Activated CD8-positive, alpha-beta T cell treated with anti-CD3 and anti-CD28 coated beads, Interleukin-2, amount 10 ng/mL, durations not matched to agents 7 days and 5 days (primary cell): ENCODE measurements around the gene IRS1. TPM values are rescaled to one million over a fixed set of nuclear protein-coding genes. Genes with fewer than 3 reads are reported as not detected.
A peak's percentile ranks its signal among the peaks of the same experiment; 100 is the strongest.

Source experiments
- ATAC-seq: fragments of 150-1000 bp; cut with Tn5 transposase; one replicate; pipeline ENCODE4 v1.10.0; 2021; ENCODE audit warnings: moderate library complexity
- CTCF ChIA-PET: fragments of 350-600 bp; sonication (Branson Sonifier 250); formaldehyde crosslinking; loops from one replicate; lab custom pipeline; 2021; ENCODE audit warnings: antibody characterized with exemption; lab: Charles Lee
- POLR2A ChIA-PET: fragments of 350-600 bp; sonication (Branson Sonifier 250); formaldehyde crosslinking; loops from one replicate; lab custom pipeline; 2021; ENCODE audit warnings: antibody characterized with exemption; lab: Charles Lee
- DNase-seq: peaks from one replicate; pipeline ENCODE4 v3.0.0-alpha.2; 2020
- H3K27ac Mint-ChIP-seq: one replicate; pipeline ENCODE4 v1.8.0; 2021; ENCODE audit warnings: mild to moderate bottlenecking, mixed read lengths
- H3K27me3 Mint-ChIP-seq: one replicate; pipeline ENCODE4 v1.8.0; 2021; ENCODE audit warnings: low read depth, mixed read lengths
- H3K36me3 Mint-ChIP-seq: one replicate; pipeline ENCODE4 v1.8.0; 2021; ENCODE audit warnings: low read depth, mixed read lengths
- H3K4me1 Mint-ChIP-seq: one replicate; pipeline ENCODE4 v1.8.0; 2021; ENCODE audit warnings: low read depth, mixed read lengths
- H3K4me3 Mint-ChIP-seq: one replicate; pipeline ENCODE4 v1.8.0; 2021; ENCODE audit warnings: mild to moderate bottlenecking, mixed read lengths
- H3K9me3 Mint-ChIP-seq: one replicate; pipeline ENCODE4 v1.8.0; 2022; ENCODE audit warnings: mixed read lengths; ENCODE audit not compliant: insufficient read depth
- total RNA-seq, 2 experiments: library from RNA; stranded (reverse); gene quantifications; one replicate each; pipeline ENCODE4 v1.2.3, GENCODE V29; 2021

The IRS1 gene
- total RNA-seq, 2 experiments from 2014 or later: 7.3 to 9.6 TPM

DNA sequence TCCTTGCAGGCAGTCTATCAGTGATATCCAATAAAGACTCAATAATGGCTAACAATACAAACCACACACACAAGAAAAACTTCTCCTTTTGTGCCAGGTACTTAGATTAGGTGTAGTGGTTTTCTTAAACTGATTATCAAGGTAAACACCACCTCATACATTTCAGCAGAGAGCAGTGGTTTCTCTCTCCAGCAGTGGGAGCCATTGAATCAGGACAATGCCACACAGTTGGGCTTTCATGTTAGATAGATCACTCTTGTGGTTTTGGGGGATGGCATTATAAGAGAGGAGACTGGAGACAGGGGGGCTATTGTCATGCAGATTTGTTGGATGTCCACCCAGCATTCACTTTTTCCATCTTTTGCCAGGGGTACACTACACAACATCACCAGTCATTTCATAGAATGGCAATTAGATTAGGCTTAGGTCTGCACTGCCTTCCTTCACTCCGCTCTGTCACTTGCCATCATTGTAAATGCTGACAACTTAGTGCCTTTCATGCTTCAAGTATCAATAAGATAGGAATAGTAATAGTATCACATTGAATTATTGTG is 13.6 kb upstream of the IRS1 start:
- Mint-ChIP-seq H3K27ac (no peak overlapping the region), H3K36me3 (no peaks in the 10 kb centered on the region), H3K27me3 (peaks cover 20% of the 10 kb centered on the region), H3K9me3 (no peaks in the 10 kb centered on the region), H3K4me3 (no peak overlapping the region), H3K4me1 (no peaks in the 10 kb centered on the region)
- no peak for DNase-seq
- ChIA-PET POLR2A (no interaction called here), CTCF (no interaction called here)
- ATAC-seq: no peak

DNA sequence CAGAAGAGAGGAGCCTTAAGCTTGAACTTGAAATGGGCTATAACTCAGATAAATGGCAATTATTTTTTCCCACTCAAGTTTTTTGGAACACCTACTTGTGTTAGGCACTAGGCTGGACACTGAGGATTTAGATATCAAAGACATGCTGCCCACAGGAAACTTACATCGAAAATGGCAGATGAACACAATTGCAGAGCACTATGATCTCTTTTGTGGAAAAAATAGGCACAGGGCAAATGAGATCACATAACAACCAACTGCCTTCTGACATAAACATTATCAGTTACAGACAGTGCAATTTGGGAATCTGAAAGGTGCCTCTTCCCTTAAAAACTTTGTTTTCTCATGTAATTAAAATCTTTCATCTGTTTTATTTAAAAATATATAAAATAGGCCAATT is 3.8 kb upstream of the IRS1 start:
- ChIA-PET POLR2A (interaction anchor here (1.9 kb wide), 1 partner anchor 32 kb away, joined by 11 read pairs; no protein-coding TSS in a partner anchor), CTCF (interaction anchor here (0.6 to 4.3 kb wide), 21 partner anchors 8 to 1138 kb away, joined by 3 to 30 read pairs (median 8); partner anchors contain the start of gene RHBDD1)
- Mint-ChIP-seq H3K9me3 (no peaks in the 10 kb centered on the region), H3K27me3 (peaks cover 31% of the 10 kb centered on the region), H3K4me3 (no peak overlapping the region), H3K27ac (no peak overlapping the region), H3K36me3 (no peaks in the 10 kb centered on the region), H3K4me1 (peaks cover 19% of the 10 kb centered on the region)
- ATAC-seq: no peak
- DNase-seq: no peak

DNA sequence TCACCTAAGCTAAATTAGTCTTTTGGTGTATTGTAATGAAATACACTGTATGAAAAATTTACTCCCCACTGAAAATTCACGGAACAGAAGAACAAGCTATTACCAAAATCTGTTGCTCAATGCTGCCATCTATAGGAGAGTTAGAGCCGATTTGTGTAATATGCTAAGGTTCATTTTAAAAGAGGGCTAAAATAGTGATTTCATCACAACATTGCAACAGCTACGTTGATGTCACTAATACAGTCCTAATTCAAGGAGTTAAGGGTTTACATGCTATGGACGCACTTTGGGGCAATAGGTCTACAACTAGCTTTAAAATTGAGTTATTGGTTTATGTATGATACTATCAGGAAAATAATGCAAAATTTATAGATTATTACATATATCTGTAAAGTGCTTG is 3.0 kb upstream of the IRS1 start:
- ChIA-PET CTCF (interaction anchor here (0.5 to 4.3 kb wide), 36 partner anchors 9 to 1598 kb away, joined by 3 to 30 read pairs (median 3); partner anchors contain the start of gene RHBDD1), POLR2A (interaction anchor here (1.9 kb wide), 1 partner anchor 33 kb away, joined by 11 read pairs; no protein-coding TSS in a partner anchor)
- H3K9me3 Mint-ChIP-seq: no peaks in the 10 kb centered on the region
- H3K27me3 Mint-ChIP-seq: peaks cover 25% of the 10 kb centered on the region
- H3K4me3 Mint-ChIP-seq: no peak overlapping the region
- H3K36me3 Mint-ChIP-seq: no peaks in the 10 kb centered on the region
- ATAC-seq (no peak), DNase-seq (peak; percentile 40)
- no peak overlapping the region for H3K27ac Mint-ChIP-seq
- H3K4me1 Mint-ChIP-seq: peaks cover 25% of the 10 kb centered on the region

- Mint-ChIP-seq H3K27ac (peak overlapping the region; percentile 81), H3K9me3 (no peaks in the 10 kb centered on the region), H3K4me3 (peak overlapping the region; percentile 78), H3K4me1 (peaks cover 37% of the 10 kb centered on the region), H3K36me3 (peaks cover 9% of the 10 kb centered on the region), H3K27me3 (peaks cover 18% of the 10 kb centered on the region)
- ChIA-PET CTCF (interaction anchor here (0.7 to 4.3 kb wide), 20 partner anchors 10 to 1135 kb away, joined by 3 to 36 read pairs (median 12); partner anchors contain the start of gene RHBDD1), POLR2A (interaction anchor here (0.9 to 3.3 kb wide), 3 partner anchors 17 to 34 kb away, joined by 3 to 25 read pairs (median 11); partner anchors contain the start of gene RHBDD1)
- DNase-seq (peak; percentile 86), ATAC-seq (peak; percentile 59)
These were observed 1.5 kb upstream of the IRS1 start for GRCh38 chr2:226800941-226801784.

GRCh38 chr2:226799976-226800940 is 638 bp upstream of the IRS1 start:
- peaks cover 14% of the 10 kb centered on the region for H3K36me3 Mint-ChIP-seq
- POLR2A ChIA-PET: interaction anchor here (0.6 to 3.3 kb wide), 5 partner anchors 10 to 572 kb away, joined by 3 to 25 read pairs (median 5); partner anchors contain the start of gene RHBDD1
- no peak for ATAC-seq
- H3K27ac Mint-ChIP-seq: peak overlapping the region; percentile 81
- H3K4me3 Mint-ChIP-seq: peak overlapping the region; percentile 78
- H3K4me1 Mint-ChIP-seq: peaks cover 46% of the 10 kb centered on the region
- H3K9me3 Mint-ChIP-seq: no peaks in the 10 kb centered on the region
- H3K27me3 Mint-ChIP-seq: peaks cover 13% of the 10 kb centered on the region
- no peak for DNase-seq
- CTCF ChIA-PET: interaction anchor here (0.7 to 4.3 kb wide), 22 partner anchors 10 to 1134 kb away, joined by 3 to 36 read pairs (median 4); partner anchors contain the start of gene RHBDD1

DNA sequence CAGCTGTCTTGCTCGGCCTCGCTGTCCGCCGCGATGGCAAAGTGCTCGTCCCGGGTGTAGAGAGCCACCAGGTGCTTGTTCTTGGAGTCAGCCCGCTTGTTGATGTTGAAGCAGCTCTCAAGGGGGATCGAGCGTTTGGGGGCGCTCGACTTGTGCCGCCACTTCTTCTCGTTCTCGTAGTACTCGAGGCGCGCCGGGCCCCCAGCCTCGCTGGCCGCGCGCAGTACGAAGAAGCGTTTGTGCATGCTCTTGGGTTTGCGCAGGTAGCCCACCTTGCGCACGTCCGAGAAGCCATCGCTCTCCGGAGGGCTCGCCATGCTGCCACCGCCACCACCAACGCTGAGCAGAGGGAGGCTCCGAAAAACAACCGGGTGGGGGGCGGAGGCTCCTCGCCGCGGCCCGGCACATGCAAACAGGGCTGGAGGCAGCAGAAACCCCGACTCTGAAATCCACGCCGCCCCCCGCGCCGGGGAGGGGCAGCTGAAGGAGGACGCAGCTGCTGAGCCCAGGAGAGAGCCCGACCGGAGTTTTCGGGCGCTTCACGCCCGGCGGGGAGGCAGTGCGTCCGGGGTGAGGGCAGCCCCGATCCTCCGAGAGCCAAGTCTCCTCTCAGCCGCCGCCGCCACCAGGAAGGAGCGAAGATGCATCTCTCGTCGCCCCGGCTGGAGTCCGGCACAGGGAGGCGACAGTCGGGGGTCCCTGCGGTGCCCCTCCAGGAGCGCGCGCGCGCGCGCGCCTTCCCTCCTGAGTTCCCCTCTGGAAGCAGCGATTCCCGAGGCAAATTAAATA is 1.0 kb downstream of the IRS1 start:
- POLR2A ChIA-PET: interaction anchor here (0.6 to 3.3 kb wide), 4 partner anchors 8 to 43 kb away, joined by 4 to 25 read pairs (median 6); partner anchors contain the start of gene RHBDD1
- ATAC-seq: peak; percentile 47
- no peaks in the 10 kb centered on the region for H3K9me3 Mint-ChIP-seq
- peak overlapping the region; percentile 87 for H3K4me3 Mint-ChIP-seq
- peaks cover 24% of the 10 kb centered on the region for H3K36me3 Mint-ChIP-seq
- peaks cover 61% of the 10 kb centered on the region for H3K4me1 Mint-ChIP-seq
- H3K27me3 Mint-ChIP-seq: peaks cover 5% of the 10 kb centered on the region
- CTCF ChIA-PET: interaction anchor here (0.6 to 3.7 kb wide), 21 partner anchors 9 to 1835 kb away, joined by 3 to 36 read pairs (median 6); partner anchors contain the start of gene RHBDD1
- peak; percentile 76 for DNase-seq
- H3K27ac Mint-ChIP-seq: peak overlapping the region; percentile 87

DNA sequence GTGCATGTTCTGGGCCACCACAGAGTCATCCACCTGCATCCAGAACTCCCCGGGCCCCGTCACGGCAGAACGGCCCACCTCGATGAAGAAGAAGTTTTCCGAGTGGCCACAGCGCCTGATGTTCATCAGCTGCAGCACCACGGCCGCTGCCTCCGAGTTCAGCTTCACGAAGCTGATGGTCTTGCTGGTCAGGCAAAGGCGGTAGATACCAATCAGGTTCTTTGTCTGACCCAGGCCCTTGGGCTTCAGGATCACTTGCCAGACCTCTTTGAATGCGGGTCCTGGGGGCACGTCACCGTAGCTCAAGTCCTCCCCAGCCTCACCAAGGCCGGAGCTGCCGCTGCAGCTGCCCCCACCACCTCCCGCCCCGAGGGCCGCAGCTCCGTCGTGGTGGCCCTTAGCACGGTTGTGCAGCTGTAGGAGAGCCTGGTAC is 1.6 kb downstream of the IRS1 start:
- ChIA-PET POLR2A (interaction anchor here (0.6 to 3.3 kb wide), 2 partner anchors 38 to 43 kb away, joined by 4 to 25 read pairs; partner anchors contain the start of gene RHBDD1), CTCF (interaction anchor here (0.6 to 3.7 kb wide), 17 partner anchors 8 to 1834 kb away, joined by 3 to 36 read pairs (median 6); partner anchors contain the start of gene RHBDD1)
- H3K4me3 Mint-ChIP-seq: peak overlapping the region; percentile 87
- DNase-seq (no peak), ATAC-seq (no peak)
- peaks cover under 1% of the 10 kb centered on the region for H3K27me3 Mint-ChIP-seq
- peaks cover 27% of the 10 kb centered on the region for H3K36me3 Mint-ChIP-seq
- H3K9me3 Mint-ChIP-seq: no peaks in the 10 kb centered on the region
- H3K4me1 Mint-ChIP-seq: peaks cover 66% of the 10 kb centered on the region
- peak overlapping the region; percentile 87 for H3K27ac Mint-ChIP-seq

DNA sequence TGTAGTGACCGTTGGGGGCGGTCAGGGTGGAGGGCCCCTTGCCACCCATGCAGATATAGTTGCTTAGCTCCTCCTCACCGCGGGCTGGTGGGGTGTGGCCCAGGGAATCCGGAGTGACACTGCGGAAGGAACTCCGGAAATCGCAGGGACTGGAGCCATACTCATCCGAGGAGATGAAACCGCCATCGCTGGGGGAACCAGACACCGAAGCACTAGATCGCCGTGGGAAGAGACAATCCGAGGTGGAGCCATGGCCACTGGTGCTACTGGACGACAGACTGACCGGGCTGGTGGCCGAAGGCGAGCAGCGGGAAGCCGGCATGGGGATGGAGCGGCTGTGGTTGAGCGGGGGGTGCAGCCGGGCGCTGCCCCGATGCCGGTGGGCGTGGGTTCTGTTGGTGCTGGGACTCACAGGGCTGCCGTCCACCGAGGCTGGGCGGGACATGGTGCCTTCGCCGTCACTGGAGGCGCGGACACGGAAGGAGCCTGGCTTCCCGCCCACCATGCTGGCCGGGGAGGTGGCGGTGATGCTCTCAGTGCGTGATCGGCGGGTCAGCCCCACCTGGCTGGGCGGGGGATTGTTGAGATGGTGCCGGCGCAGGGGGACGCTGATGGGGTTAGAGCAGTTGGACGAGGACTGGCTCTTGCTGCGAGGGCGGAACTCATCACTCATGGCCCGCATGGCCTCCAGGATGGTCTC is 2.2 kb downstream of the IRS1 start:
- Mint-ChIP-seq H3K27ac (no peak overlapping the region), H3K9me3 (no peaks in the 10 kb centered on the region), H3K27me3 (no peaks in the 10 kb centered on the region), H3K4me1 (peaks cover 70% of the 10 kb centered on the region), H3K4me3 (peak overlapping the region; percentile 87), H3K36me3 (peaks cover 28% of the 10 kb centered on the region)
- ChIA-PET CTCF (interaction anchor here (1.0 to 3.7 kb wide), 7 partner anchors 9 to 582 kb away, joined by 3 to 36 read pairs (median 6); no protein-coding TSS in a partner anchor), POLR2A (interaction anchor here (0.5 to 3.3 kb wide), 2 partner anchors 38 to 817 kb away, joined by 3 to 25 read pairs; partner anchors contain the start of gene RHBDD1)
- DNase-seq (no peak), ATAC-seq (no peak)

- no peak for DNase-seq
- H3K4me1 Mint-ChIP-seq: peaks cover 74% of the 10 kb centered on the region
- POLR2A ChIA-PET: interaction anchor here (0.5 kb wide), 1 partner anchor 817 kb away, joined by 3 read pairs; no protein-coding TSS in a partner anchor
- peaks cover 33% of the 10 kb centered on the region for H3K36me3 Mint-ChIP-seq
- peak overlapping the region; percentile 34 for H3K4me3 Mint-ChIP-seq
- H3K27ac Mint-ChIP-seq: no peak overlapping the region
- no peaks in the 10 kb centered on the region for H3K9me3 Mint-ChIP-seq
- no peaks in the 10 kb centered on the region for H3K27me3 Mint-ChIP-seq
- CTCF ChIA-PET: interaction anchor here (1.0 to 1.5 kb wide), 3 partner anchors 9 to 62 kb away, joined by 3 to 4 read pairs (median 3); no protein-coding TSS in a partner anchor
- ATAC-seq: no peak
These were observed 2.8 kb downstream of the IRS1 start for GRCh38 chr2:226796840-226797288.
